Neuronal stem cell (in vitro differentiated cells): ENCODE results near the gene HS3ST3B1.

Experiments used
- DNase-seq: peaks from one replicate; pipeline ENCODE4 v3.0.0-alpha.2; 2013; ENCODE audit warnings: low spot score
- H2AFZ ChIP-seq: one replicate; pipeline ENCODE4 v1.6.1; 2013; ENCODE audit warnings: mild to moderate bottlenecking, low read length, inconsistent platforms
- H2AK5ac ChIP-seq: 2 replicates; pipeline ENCODE4 v1.6.1; 2013; ENCODE audit warnings: low read depth, mild to moderate bottlenecking, inconsistent platforms, low read length, moderate library complexity, mixed read lengths
- H2BK120ac ChIP-seq: 2 replicates; pipeline ENCODE4 v1.6.1; 2013; ENCODE audit warnings: low read depth, mild to moderate bottlenecking, inconsistent platforms, low read length, moderate library complexity, mixed read lengths
- H2BK12ac ChIP-seq: one replicate; pipeline ENCODE4 v1.6.1; 2013; ENCODE audit warnings: low read length, inconsistent platforms
- H2BK15ac ChIP-seq: 2 replicates; pipeline ENCODE4 v1.6.1; 2013; ENCODE audit warnings: mild to moderate bottlenecking, low read length, inconsistent platforms, mixed read lengths
- H2BK5ac ChIP-seq: one replicate; pipeline ENCODE4 v1.6.1; 2013; ENCODE audit warnings: inconsistent platforms, mild to moderate bottlenecking, low read length, moderate library complexity
- H3K14ac ChIP-seq: one replicate; pipeline ENCODE4 v1.6.1; 2013; ENCODE audit warnings: low read length, inconsistent platforms
- H3K18ac ChIP-seq: 2 replicates; pipeline ENCODE4 v1.6.1; 2013; ENCODE audit warnings: low read length, inconsistent platforms
- H3K23ac ChIP-seq: 2 replicates; pipeline ENCODE4 v1.6.1; 2013; ENCODE audit warnings: low read depth, mild to moderate bottlenecking, mixed read lengths, low read length, inconsistent platforms; ENCODE audit not compliant: poor library complexity
- H3K27ac ChIP-seq: replicated peaks from 3 replicates; pipeline ENCODE4 v1.5.1; 2013; ENCODE audit warnings: low read length, inconsistent platforms
- H3K27me3 ChIP-seq, 3 experiments: 2 replicates each; pipeline ENCODE4 v1.6.1; 2013; ENCODE audit warnings: low read length in 3 of 3, mild to moderate bottlenecking in 2 of 3, inconsistent platforms in 1 of 3, low read depth in 1 of 3, mixed read lengths in 1 of 3, moderate library complexity in 1 of 3; ENCODE audit not compliant: control insufficient read depth in 3 of 3, insufficient read depth in 3 of 3
- H3K36me3 ChIP-seq, 2 donors: replicated peaks in 1 of 2; 2 replicates each; pipeline ENCODE4 v1.6.1; 2013; ENCODE audit warnings: low read length in 2 of 2; ENCODE audit not compliant: control insufficient read depth in 2 of 2, insufficient read depth in 2 of 2
- H3K4ac ChIP-seq: 2 replicates; pipeline ENCODE4 v1.6.1; 2013; ENCODE audit warnings: inconsistent platforms, mild to moderate bottlenecking, low read length, moderate library complexity
- H3K4me1 ChIP-seq, 2 donors: 1 replicate in 1 of 2; 2 replicates in 1 of 2; pipeline ENCODE4 v1.6.1; 2013; ENCODE audit warnings: low read length in 2 of 2, low read depth in 1 of 2; ENCODE audit not compliant: control insufficient read depth in 2 of 2, insufficient read depth in 1 of 2
- H3K4me2 ChIP-seq: one replicate; pipeline ENCODE4 v1.6.1; 2013; ENCODE audit warnings: mild to moderate bottlenecking, low read length, inconsistent platforms; ENCODE audit not compliant: insufficient read depth, poor library complexity, severe bottlenecking
- H3K4me3 ChIP-seq, 2 donors: 2 replicates each; pipeline ENCODE4 v1.5.1; 2013; ENCODE audit warnings: low read length in 2 of 2, mild to moderate bottlenecking in 2 of 2, inconsistent platforms in 1 of 2, moderate library complexity in 1 of 2
- H3K79me1 ChIP-seq: one replicate; pipeline ENCODE4 v1.6.1; 2013; ENCODE audit warnings: low read depth, mild to moderate bottlenecking, inconsistent platforms, low read length, moderate library complexity
- H3K9ac ChIP-seq: one replicate; pipeline ENCODE4 v1.6.1; 2013; ENCODE audit warnings: mild to moderate bottlenecking, low read depth, low read length, inconsistent platforms; ENCODE audit not compliant: poor library complexity
- H3K9me3 ChIP-seq, 2 donors: replicated peaks in 1 of 2; 2 replicates each; pipeline versions ENCODE3 to v1.6.1; 2013; ENCODE audit warnings: low read length in 2 of 2, mild to moderate bottlenecking in 2 of 2, inconsistent platforms in 1 of 2, low read depth in 1 of 2, mixed read lengths in 1 of 2, moderate library complexity in 1 of 2; ENCODE audit not compliant: control insufficient read depth in 2 of 2, insufficient read depth in 1 of 2
- H4K8ac ChIP-seq: one replicate; pipeline ENCODE4 v1.6.1; 2013; ENCODE audit warnings: low read depth, mild to moderate bottlenecking, inconsistent platforms, low read length, moderate library complexity
- H4K91ac ChIP-seq: one replicate; pipeline ENCODE4 v1.6.1; 2013; ENCODE audit warnings: low read length, low read depth, mild to moderate bottlenecking, inconsistent platforms; ENCODE audit not compliant: poor library complexity
- WGBS, 2 donors: extraction: QIAGEN DNeasy Blood & Tissue Kit; methylation state at CpG; one replicate each; pipeline ENCODE4 v1.1.7; 2013; ENCODE audit warnings: missing lambda C conversion rate in 2 of 2, mixed read lengths in 1 of 2; ENCODE audit not compliant: insufficient read length in 2 of 2, insufficient replicate concordance in 1 of 2; ENCODE audit errors: extremely low coverage in 2 of 2; 5-methylcytosine and 5-hydroxymethylcytosine counted together

Gene HS3ST3B1

DNA sequence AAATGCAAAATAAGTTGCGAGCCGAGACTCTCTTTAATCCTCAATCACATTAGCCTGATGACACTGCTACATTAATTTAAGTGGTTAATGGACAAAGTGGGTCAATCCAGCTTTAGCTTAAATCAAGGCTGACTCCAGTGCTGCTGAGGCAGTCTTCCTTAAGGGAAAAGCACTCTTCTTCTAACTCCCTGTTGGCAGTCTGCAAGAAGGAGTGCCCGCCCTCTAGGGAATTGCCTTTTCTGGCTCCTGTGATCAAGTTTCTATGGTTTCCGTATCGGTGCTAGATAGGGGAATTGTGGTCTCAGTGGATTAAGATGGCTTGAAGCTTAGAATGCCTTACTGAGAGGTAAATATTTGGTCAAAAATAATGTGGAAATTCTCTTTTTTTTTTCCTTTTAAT is 41.0 kb downstream of the HS3ST3B1 start:
- no peak overlapping the region for H4K8ac ChIP-seq

GRCh38 chr17:14346801-14347200 is 45.9 kb downstream of the HS3ST3B1 start:
- no peak overlapping the region for H2BK120ac ChIP-seq
- no peak overlapping the region for H3K27ac ChIP-seq
- no peak overlapping the region for H2BK15ac ChIP-seq
- H3K23ac ChIP-seq, result peak overlapping the region; percentile 17
- peak overlapping the region; percentile 48 for H4K8ac ChIP-seq
- no CpG with 5 or more reads among the region's 6 CpGs for WGBS, 2 donors
- no peak overlapping the region for H3K4ac ChIP-seq
- H2BK5ac ChIP-seq, result no peak overlapping the region
- peaks cover 18 to 86% of the 10 kb centered on the region in 2 donors for H3K36me3 ChIP-seq
- H3K79me1 ChIP-seq, result peaks cover 2% of the 10 kb centered on the region
- H3K18ac ChIP-seq, result no peak overlapping the region
- no peak overlapping the region for H2BK12ac ChIP-seq
- no peaks in the 10 kb centered on the region for H3K27me3 ChIP-seq
- no peak for DNase-seq
- H2AFZ ChIP-seq, result no peak overlapping the region
- no peak overlapping the region for H2AK5ac ChIP-seq
- H3K4me3 ChIP-seq, result no peak overlapping the region
- H3K4me2 ChIP-seq, result no peak overlapping the region
- no peak overlapping the region for H3K14ac ChIP-seq
- peaks cover 0 to 7% of the 10 kb centered on the region in 2 donors for H3K9me3 ChIP-seq
- no peak overlapping the region for H3K9ac ChIP-seq
- H4K91ac ChIP-seq, result no peak overlapping the region
- no peaks in the 10 kb centered on the region for H3K4me1 ChIP-seq

More for the DNA sequence above, 41.0 kb downstream of the HS3ST3B1 start:
- Histone ChIP-seq H3K4ac (no peak overlapping the region), H3K23ac (no peak overlapping the region), H3K27me3 (no peaks in the 10 kb centered on the region), H3K4me2 (no peak overlapping the region), H3K18ac (no peak overlapping the region), H3K9me3 (peaks cover 0 to 7% of the 10 kb centered on the region in 2 donors), H3K9ac (no peak overlapping the region), H2BK120ac (no peak overlapping the region), H4K91ac (no peak overlapping the region), H3K79me1 (peaks cover 6% of the 10 kb centered on the region), H3K27ac (no peak overlapping the region), H2AFZ (no peak overlapping the region), H3K4me3 (no peak overlapping the region), H2BK12ac (no peak overlapping the region), H2AK5ac (no peak overlapping the region), H3K4me1 (peaks cover 11 to 15% of the 10 kb centered on the region in 2 donors), H2BK15ac (no peak overlapping the region), H3K36me3 (peaks cover 15 to 85% of the 10 kb centered on the region in 2 donors), H3K14ac (no peak overlapping the region), H2BK5ac (no peak overlapping the region)
- no CpG with 5 or more reads among the region's 5 CpGs for WGBS, 2 donors
- DNase-seq, result no peak

- no peak overlapping the region for H3K4me2 ChIP-seq
- H2BK12ac ChIP-seq, result no peak overlapping the region
- H3K79me1 ChIP-seq, result no peaks in the 10 kb centered on the region
- no peak for DNase-seq
- H2AFZ ChIP-seq, result no peak overlapping the region
- H3K9me3 ChIP-seq, result peaks cover 0 to 3% of the 10 kb centered on the region in 2 donors
- no peak overlapping the region for H4K8ac ChIP-seq
- H3K27ac ChIP-seq, result no peak overlapping the region
- no peak overlapping the region for H2BK5ac ChIP-seq
- WGBS, 2 donors, result no CpG with 5 or more reads among the region's 3 CpGs
- H3K18ac ChIP-seq, result no peak overlapping the region
- no peak overlapping the region for H2BK120ac ChIP-seq
- H3K14ac ChIP-seq, result no peak overlapping the region
- no peak overlapping the region for H2AK5ac ChIP-seq
- H4K91ac ChIP-seq, result no peak overlapping the region
- H3K4ac ChIP-seq, result no peak overlapping the region
- no peaks in the 10 kb centered on the region for H3K27me3 ChIP-seq
- H3K9ac ChIP-seq, result no peak overlapping the region
- H3K23ac ChIP-seq, result no peak overlapping the region
- H2BK15ac ChIP-seq, result no peak overlapping the region
- H3K36me3 ChIP-seq, result peaks cover 12 to 46% of the 10 kb centered on the region in 2 donors
- no peak overlapping the region for H3K4me3 ChIP-seq
- H3K4me1 ChIP-seq, result peaks cover 0 to 9% of the 10 kb centered on the region in 2 donors
Observed at GRCh38 chr17:14351493-14351892, 50.6 kb downstream of the HS3ST3B1 start.

GRCh38 chr17:14352136-14352535 is 51.3 kb downstream of the HS3ST3B1 start:
- Histone ChIP-seq H3K79me1 (no peaks in the 10 kb centered on the region), H2BK120ac (no peak overlapping the region), H3K14ac (no peak overlapping the region), H3K18ac (no peak overlapping the region), H4K91ac (no peak overlapping the region), H2BK5ac (no peak overlapping the region), H3K9me3 (peaks cover 0 to 3% of the 10 kb centered on the region in 2 donors), H3K4ac (no peak overlapping the region), H3K9ac (no peak overlapping the region), H3K27ac (no peak overlapping the region), H2BK12ac (no peak overlapping the region), H2AFZ (no peak overlapping the region), H3K4me1 (peaks cover 0 to 9% of the 10 kb centered on the region in 2 donors), H3K4me2 (no peak overlapping the region), H4K8ac (no peak overlapping the region), H2BK15ac (no peak overlapping the region), H3K4me3 (no peak overlapping the region), H3K27me3 (no peaks in the 10 kb centered on the region), H2AK5ac (no peak overlapping the region), H3K36me3 (peaks cover 6 to 40% of the 10 kb centered on the region in 2 donors), H3K23ac (no peak overlapping the region)
- no peak for DNase-seq
- WGBS, 2 donors, result no CpG with 5 or more reads among the region's 2 CpGs
